Measurements from ENCODE around the gene APBB1IP.

- no peak for TF ChIP-seq CTCF (IDR thresholded peaks at IDR 0.05)
- TF ChIP-seq POLR2A (IDR thresholded peaks at IDR 0.05), result no peak
- no peak for TF ChIP-seq EP300 (IDR thresholded peaks at IDR 0.05)
These were observed 10.2 kb downstream of the APBB1IP start for GRCh38 chr10:26448292-26448691.
